ENCODE data around the gene CDK15. TPM values are rescaled to one million over a fixed set of nuclear protein-coding genes. Genes with fewer than 3 reads are reported as not detected.

Gene CDK15
- total and polyA plus RNA-seq, 4 donors: 0.22 to 0.55 (median 0.40) TPM

DNA sequence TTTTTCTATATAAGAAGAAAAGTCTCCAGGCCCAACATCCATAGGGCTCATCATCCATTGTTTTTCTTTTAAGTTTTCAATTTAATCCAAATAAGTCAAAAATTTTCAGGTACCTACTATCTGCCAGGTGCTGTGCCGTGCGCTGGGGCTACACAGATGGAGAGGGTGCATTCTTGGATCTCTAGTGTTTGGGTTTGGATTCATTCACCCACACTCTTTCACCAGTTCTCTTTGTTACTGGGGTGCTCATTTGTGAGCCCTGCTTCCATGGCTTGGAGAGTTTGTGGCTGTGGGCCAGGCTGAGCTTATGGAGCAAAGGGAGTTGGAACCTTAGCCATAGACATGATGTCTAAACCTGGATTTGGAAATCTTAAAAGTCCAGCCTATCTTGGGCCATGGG, 51.0 kb downstream of the CDK15 start:
- no CpG with 5 or more reads among the region's 2 CpGs for whole genome bisulfite sequencing (ENCODE audit: insufficient coverage)

DNA sequence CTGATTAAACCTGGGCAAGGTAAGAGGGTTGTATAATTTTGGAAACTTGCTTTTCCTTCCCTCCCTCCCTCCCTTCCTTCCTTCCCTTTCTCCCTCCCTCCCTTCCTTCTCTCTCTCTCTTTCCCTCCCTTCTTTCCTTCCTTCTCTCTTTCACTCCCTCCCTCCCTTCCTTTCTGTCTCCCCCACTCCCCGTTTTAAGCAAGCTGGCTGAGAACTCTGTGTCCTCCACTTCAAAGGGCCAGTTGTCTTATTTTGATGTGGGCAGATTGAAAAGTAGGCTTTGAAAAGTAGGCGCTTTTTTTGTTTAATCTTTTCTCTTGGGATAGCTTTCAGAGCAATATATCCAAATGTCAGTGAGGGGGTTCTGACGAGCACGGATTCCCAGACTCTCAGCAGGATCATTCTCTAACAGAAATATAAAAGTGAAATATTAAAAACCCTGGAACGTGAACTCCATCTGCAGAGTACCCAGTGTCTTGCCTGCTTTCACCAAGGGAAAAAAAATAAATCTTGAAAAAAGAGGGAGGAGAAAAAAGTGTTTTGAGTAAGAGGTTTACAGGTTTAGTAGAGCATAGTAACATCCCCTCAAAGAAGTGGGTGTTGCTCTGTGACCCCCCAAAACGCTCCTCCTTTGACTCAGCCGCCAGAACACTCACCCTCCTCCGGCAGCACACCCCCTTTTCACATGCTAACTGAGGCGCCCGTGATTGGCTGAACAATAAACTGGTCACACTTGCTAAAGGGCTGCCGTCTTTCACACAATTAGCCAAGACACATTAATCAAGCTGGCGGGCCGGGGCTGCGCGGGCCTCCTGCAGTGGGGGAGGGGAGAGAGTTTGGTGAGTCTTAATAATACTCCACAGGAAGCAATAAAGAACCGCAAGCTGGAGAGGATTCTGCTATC, 52.2 kb downstream of the CDK15 start:
- 0% methylated on average over 5 of the region's 16 CpGs for WGBS (ENCODE audit: insufficient coverage)
- H3K4me3 ChIP-seq (ENCODE audit: low read depth, low read length): peak overlapping the region; percentile 22
- peak overlapping the region; percentile 36 for H3K27ac ChIP-seq (ENCODE audit: low read depth, low read length)

More for the DNA sequence above, 51.0 kb downstream of the CDK15 start:
- Histone ChIP-seq H3K9me3 (ENCODE audit: control insufficient read depth, insufficient read depth, low read length) (no peaks in the 10 kb centered on the region), H3K27me3 (ENCODE audit: control insufficient read depth, insufficient read depth, low read length) (peaks cover 3% of the 10 kb centered on the region), H3K4me3 (ENCODE audit: low read depth, low read length) (no peak overlapping the region), H3K36me3 (ENCODE audit: control insufficient read depth, insufficient read depth, low read length) (no peaks in the 10 kb centered on the region), H3K27ac (ENCODE audit: low read depth, low read length) (no peak overlapping the region), H3K4me1 (ENCODE audit: control insufficient read depth, insufficient read depth, low read length) (peaks cover 9% of the 10 kb centered on the region)
- peak in 1 of 6 donors; percentile 15 for DNase-seq (ENCODE audit: low read depth in 4 of 6, low spot score in 6 of 6)

GRCh38 chr2:201859949-201860348, 53.6 kb downstream of the CDK15 start:
- 63% methylated on average over 3 of the region's 5 CpGs for WGBS (ENCODE audit: insufficient coverage)
- peaks cover 3% of the 10 kb centered on the region for H3K27me3 ChIP-seq (ENCODE audit: control insufficient read depth, insufficient read depth, low read length)
- no peaks in the 10 kb centered on the region for H3K9me3 ChIP-seq (ENCODE audit: control insufficient read depth, insufficient read depth, low read length)
- peak in 2 of 6 donors; percentile 38 to 43 for DNase-seq (ENCODE audit: low read depth in 4 of 6, low spot score in 6 of 6)
- no peaks in the 10 kb centered on the region for H3K36me3 ChIP-seq (ENCODE audit: control insufficient read depth, insufficient read depth, low read length)
- peaks cover 9% of the 10 kb centered on the region for H3K4me1 ChIP-seq (ENCODE audit: control insufficient read depth, insufficient read depth, low read length)
- no peak overlapping the region for H3K27ac ChIP-seq (ENCODE audit: low read depth, low read length)
- H3K4me3 ChIP-seq (ENCODE audit: low read depth, low read length): no peak overlapping the region

More for the DNA sequence above, 52.2 kb downstream of the CDK15 start:
- H3K4me1 ChIP-seq (ENCODE audit: control insufficient read depth, insufficient read depth, low read length): peaks cover 9% of the 10 kb centered on the region
- peak in 5 of 6 donors; percentile 54 to 90 (median 68) for DNase-seq (ENCODE audit: low read depth in 4 of 6, low spot score in 6 of 6)
- peaks cover 3% of the 10 kb centered on the region for H3K27me3 ChIP-seq (ENCODE audit: control insufficient read depth, insufficient read depth, low read length)
- no peaks in the 10 kb centered on the region for H3K9me3 ChIP-seq (ENCODE audit: control insufficient read depth, insufficient read depth, low read length)
- no peaks in the 10 kb centered on the region for H3K36me3 ChIP-seq (ENCODE audit: control insufficient read depth, insufficient read depth, low read length)

GRCh38 chr2:201860636-201861066, 54.3 kb downstream of the CDK15 start:
- Histone ChIP-seq H3K27me3 (ENCODE audit: control insufficient read depth, insufficient read depth, low read length) (peaks cover 3% of the 10 kb centered on the region), H3K27ac (ENCODE audit: low read depth, low read length) (no peak overlapping the region), H3K9me3 (ENCODE audit: control insufficient read depth, insufficient read depth, low read length) (no peaks in the 10 kb centered on the region), H3K4me1 (ENCODE audit: control insufficient read depth, insufficient read depth, low read length) (peaks cover 9% of the 10 kb centered on the region), H3K4me3 (ENCODE audit: low read depth, low read length) (no peak overlapping the region), H3K36me3 (ENCODE audit: control insufficient read depth, insufficient read depth, low read length) (no peaks in the 10 kb centered on the region)
- WGBS (ENCODE audit: insufficient coverage): 3% methylated on average over 5 of the region's 5 CpGs
- DNase-seq (ENCODE audit: low read depth in 4 of 6, low spot score in 6 of 6): peak; percentile 74 to 96 (median 78)

- no peak overlapping the region for H3K4me3 ChIP-seq (ENCODE audit: low read depth, low read length)
- WGBS (ENCODE audit: insufficient coverage): 87% methylated on average over 5 of the region's 7 CpGs
- no peaks in the 10 kb centered on the region for H3K9me3 ChIP-seq (ENCODE audit: control insufficient read depth, insufficient read depth, low read length)
- no peaks in the 10 kb centered on the region for H3K36me3 ChIP-seq (ENCODE audit: control insufficient read depth, insufficient read depth, low read length)
- peaks cover 9% of the 10 kb centered on the region for H3K4me1 ChIP-seq (ENCODE audit: control insufficient read depth, insufficient read depth, low read length)
- peak in 1 of 6 donors; percentile 20 for DNase-seq (ENCODE audit: low read depth in 4 of 6, low spot score in 6 of 6)
- H3K27ac ChIP-seq (ENCODE audit: low read depth, low read length): no peak overlapping the region
- H3K27me3 ChIP-seq (ENCODE audit: control insufficient read depth, insufficient read depth, low read length): no peaks in the 10 kb centered on the region
These were observed 56.5 kb downstream of the CDK15 start for GRCh38 chr2:201862843-201863242.

DNA sequence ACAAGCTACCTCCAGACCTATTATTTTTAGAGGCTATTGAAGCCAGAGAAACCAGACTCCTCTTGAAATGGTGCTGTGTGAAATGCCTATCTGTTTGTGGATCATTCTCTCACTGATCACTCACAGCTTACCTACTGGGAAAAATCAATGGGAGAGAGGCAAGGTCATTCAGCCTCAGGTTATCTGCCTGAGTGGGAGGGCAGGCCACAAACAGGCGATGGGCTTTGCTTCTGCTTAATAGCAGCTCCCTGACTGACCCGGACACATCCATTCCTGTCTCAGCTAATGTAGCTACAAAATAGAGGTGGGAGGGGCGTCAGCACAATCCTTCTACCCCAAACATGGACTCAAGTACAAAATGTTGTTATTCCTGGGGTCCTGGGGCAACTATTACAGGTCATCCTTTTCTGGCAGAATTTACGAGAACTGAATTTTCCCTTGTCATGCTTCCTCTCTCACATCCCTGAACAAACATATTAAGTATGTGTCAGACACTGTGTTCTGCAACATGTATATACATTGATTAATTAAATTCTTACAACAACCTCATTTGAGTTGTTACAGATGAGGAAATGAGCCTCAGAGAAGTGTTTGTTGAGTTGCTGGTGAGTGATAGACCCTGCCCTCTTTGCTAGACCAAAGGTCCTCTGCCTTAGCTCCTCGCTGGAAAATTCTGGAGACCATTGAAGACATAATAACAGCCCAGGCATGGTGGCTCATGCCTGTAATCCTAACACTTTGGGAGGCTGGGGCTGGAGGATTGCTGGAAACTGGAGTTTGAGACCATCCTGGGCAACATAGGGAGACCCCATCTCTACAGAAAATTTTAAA, 60.5 kb downstream of the CDK15 start:
- 71% methylated on average over 1 of the region's 5 CpGs for WGBS (ENCODE audit: insufficient coverage)
- no peak for DNase-seq (ENCODE audit: low read depth in 4 of 6, low spot score in 6 of 6)
- Histone ChIP-seq H3K4me3 (ENCODE audit: low read depth, low read length) (no peak overlapping the region), H3K36me3 (ENCODE audit: control insufficient read depth, insufficient read depth, low read length) (no peaks in the 10 kb centered on the region), H3K9me3 (ENCODE audit: control insufficient read depth, insufficient read depth, low read length) (peaks cover 1% of the 10 kb centered on the region), H3K27ac (ENCODE audit: low read depth, low read length) (no peak overlapping the region), H3K27me3 (ENCODE audit: control insufficient read depth, insufficient read depth, low read length) (no peaks in the 10 kb centered on the region), H3K4me1 (ENCODE audit: control insufficient read depth, insufficient read depth, low read length) (no peaks in the 10 kb centered on the region)

GRCh38 chr2:201871471-201871870, 65.1 kb downstream of the CDK15 start:
- Histone ChIP-seq H3K4me3 (ENCODE audit: low read depth, low read length) (no peak overlapping the region), H3K4me1 (ENCODE audit: control insufficient read depth, insufficient read depth, low read length) (no peaks in the 10 kb centered on the region), H3K27ac (ENCODE audit: low read depth, low read length) (no peak overlapping the region), H3K9me3 (ENCODE audit: control insufficient read depth, insufficient read depth, low read length) (peaks cover 1% of the 10 kb centered on the region), H3K27me3 (ENCODE audit: control insufficient read depth, insufficient read depth, low read length) (no peaks in the 10 kb centered on the region), H3K36me3 (ENCODE audit: control insufficient read depth, insufficient read depth, low read length) (no peaks in the 10 kb centered on the region)
- DNase-seq (ENCODE audit: low read depth in 4 of 6, low spot score in 6 of 6): no peak
- WGBS (ENCODE audit: insufficient coverage): 100% methylated on average over 1 of the region's 5 CpGs

DNA sequence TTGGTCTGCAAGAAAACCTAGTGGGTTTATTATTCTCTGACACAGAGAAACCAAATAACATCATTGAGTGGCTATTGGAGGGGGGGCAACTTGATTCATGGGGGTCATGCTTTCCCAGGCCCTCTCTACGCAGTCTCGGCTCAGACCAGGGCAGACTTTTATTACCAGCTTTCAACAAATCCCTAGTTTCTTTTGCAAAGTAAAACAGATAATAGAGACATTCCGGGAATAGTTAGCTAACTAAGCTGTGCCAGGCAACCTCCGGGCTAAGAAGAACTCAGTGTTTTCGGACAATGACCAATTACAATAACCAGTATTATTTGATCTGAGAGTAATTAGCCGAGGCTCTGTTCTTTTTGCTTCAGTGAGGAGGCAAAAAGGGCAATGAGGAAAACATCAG, 66.3 kb downstream of the CDK15 start:
- Histone ChIP-seq H3K4me3 (ENCODE audit: low read depth, low read length) (no peak overlapping the region), H3K4me1 (ENCODE audit: control insufficient read depth, insufficient read depth, low read length) (no peaks in the 10 kb centered on the region), H3K27ac (ENCODE audit: low read depth, low read length) (peak overlapping the region; percentile 61), H3K9me3 (ENCODE audit: control insufficient read depth, insufficient read depth, low read length) (peaks cover 1% of the 10 kb centered on the region), H3K27me3 (ENCODE audit: control insufficient read depth, insufficient read depth, low read length) (no peaks in the 10 kb centered on the region), H3K36me3 (ENCODE audit: control insufficient read depth, insufficient read depth, low read length) (no peaks in the 10 kb centered on the region)
- WGBS (ENCODE audit: insufficient coverage): no CpG with 5 or more reads among the region's 6 CpGs
- DNase-seq (ENCODE audit: low read depth in 4 of 6, low spot score in 6 of 6): peak in 2 of 6 donors; percentile 56 to 67

- H3K27ac ChIP-seq (ENCODE audit: low read depth, low read length): no peak overlapping the region
- WGBS (ENCODE audit: insufficient coverage): 86% methylated on average over 9 of the region's 10 CpGs
- DNase-seq (ENCODE audit: low read depth in 4 of 6, low spot score in 6 of 6): no peak
- H3K4me3 ChIP-seq (ENCODE audit: low read depth, low read length): no peak overlapping the region
- H3K4me1 ChIP-seq (ENCODE audit: control insufficient read depth, insufficient read depth, low read length): peaks cover 17% of the 10 kb centered on the region
- peaks cover 6% of the 10 kb centered on the region for H3K27me3 ChIP-seq (ENCODE audit: control insufficient read depth, insufficient read depth, low read length)
- H3K9me3 ChIP-seq (ENCODE audit: control insufficient read depth, insufficient read depth, low read length): no peaks in the 10 kb centered on the region
- H3K36me3 ChIP-seq (ENCODE audit: control insufficient read depth, insufficient read depth, low read length): no peaks in the 10 kb centered on the region
These were observed 73.7 kb downstream of the CDK15 start for GRCh38 chr2:201879996-201880395.

All from spinal cord (tissue), 10 donors.